KG1 (cell line): ENCODE data around the gene OR1S1.
"Not testable (repeated sequence)": the region's sequence is repeated elsewhere in the genome, so short reads cannot be mapped to it uniquely, and the experiment has no call there.

ENCODE experiments used
- DNase-seq: peaks from one replicate; lab custom pipeline; 2025; lab: John Stamatoyannopoulos, UW

OR1S1 gene

GRCh38 chr11:58212420-58212819 is at the start of gene OR1S1:
TSS of gene OR1S1 (plus strand) at chr11:58212720.
- DNase-seq: not testable (repeated sequence)

GRCh38 chr11:58164389-58164788 is 48.1 kb upstream of the OR1S1 start:
- DNase-seq: no peak

GRCh38 chr11:58164990-58165389 is 47.5 kb upstream of the OR1S1 start:
- DNase-seq: no peak

GRCh38 chr11:58165504-58166106 is 46.9 kb upstream of the OR1S1 start:
- DNase-seq: no peak

GRCh38 chr11:58177409-58178054 is 35.0 kb upstream of the OR1S1 start:
- no peak for DNase-seq

GRCh38 chr11:58178444-58178843 is 34.1 kb upstream of the OR1S1 start:
- no peak for DNase-seq

GRCh38 chr11:58179648-58180047 is 32.9 kb upstream of the OR1S1 start:
- DNase-seq: no peak

GRCh38 chr11:58186938-58187337 is 25.6 kb upstream of the OR1S1 start:
- DNase-seq: no peak

GRCh38 chr11:58188770-58189169 is 23.8 kb upstream of the OR1S1 start, which contains the start of gene OR9Q2:
TSS of gene OR9Q2 (plus strand) at chr11:58189070. CDS start at chr11:58190491, 1,421 bp downstream.
- no peak for DNase-seq

- DNase-seq: no peak
These were observed 20.3 kb upstream of the OR1S1 start for GRCh38 chr11:58192229-58192628.

- DNase-seq: no peak
These were observed 19.1 kb upstream of the OR1S1 start for GRCh38 chr11:58193391-58193790.

GRCh38 chr11:58195939-58196338 is 16.6 kb upstream of the OR1S1 start:
- no peak for DNase-seq

- no peak for DNase-seq
These were observed 13.2 kb upstream of the OR1S1 start for GRCh38 chr11:58199271-58199670.

- DNase-seq: no peak
These were observed 8.5 kb upstream of the OR1S1 start, which contains the start of gene OR1S2 for GRCh38 chr11:58204042-58204441. TSS of gene OR1S2 (minus strand) at chr11:58204142. CDS start at chr11:58204142, 0 bp downstream.

GRCh38 chr11:58216476-58216875 is 4.0 kb downstream of the OR1S1 start:
- DNase-seq: no peak

GRCh38 chr11:58222721-58223120 is 10.2 kb downstream of the OR1S1 start:
- no peak for DNase-seq

- DNase-seq: no peak
These were observed 15.6 kb downstream of the OR1S1 start for GRCh38 chr11:58227956-58228615.

- no peak for DNase-seq
These were observed 31.4 kb downstream of the OR1S1 start for GRCh38 chr11:58243954-58244353.

GRCh38 chr11:58254936-58255335 is 42.4 kb downstream of the OR1S1 start:
- no peak for DNase-seq

GRCh38 chr11:58259983-58260382 is 47.5 kb downstream of the OR1S1 start:
- no peak for DNase-seq
